OCI-M1 (cell line): ENCODE data around the gene HLA-E.
"Not testable (repeated sequence)": the region's sequence is repeated elsewhere in the genome, so short reads cannot be mapped to it uniquely, and the experiment has no call there.

Experiments used
- DNase-seq: peaks from one replicate; lab custom pipeline; 2025; lab: John Stamatoyannopoulos, UW

The HLA-E gene

DNA sequence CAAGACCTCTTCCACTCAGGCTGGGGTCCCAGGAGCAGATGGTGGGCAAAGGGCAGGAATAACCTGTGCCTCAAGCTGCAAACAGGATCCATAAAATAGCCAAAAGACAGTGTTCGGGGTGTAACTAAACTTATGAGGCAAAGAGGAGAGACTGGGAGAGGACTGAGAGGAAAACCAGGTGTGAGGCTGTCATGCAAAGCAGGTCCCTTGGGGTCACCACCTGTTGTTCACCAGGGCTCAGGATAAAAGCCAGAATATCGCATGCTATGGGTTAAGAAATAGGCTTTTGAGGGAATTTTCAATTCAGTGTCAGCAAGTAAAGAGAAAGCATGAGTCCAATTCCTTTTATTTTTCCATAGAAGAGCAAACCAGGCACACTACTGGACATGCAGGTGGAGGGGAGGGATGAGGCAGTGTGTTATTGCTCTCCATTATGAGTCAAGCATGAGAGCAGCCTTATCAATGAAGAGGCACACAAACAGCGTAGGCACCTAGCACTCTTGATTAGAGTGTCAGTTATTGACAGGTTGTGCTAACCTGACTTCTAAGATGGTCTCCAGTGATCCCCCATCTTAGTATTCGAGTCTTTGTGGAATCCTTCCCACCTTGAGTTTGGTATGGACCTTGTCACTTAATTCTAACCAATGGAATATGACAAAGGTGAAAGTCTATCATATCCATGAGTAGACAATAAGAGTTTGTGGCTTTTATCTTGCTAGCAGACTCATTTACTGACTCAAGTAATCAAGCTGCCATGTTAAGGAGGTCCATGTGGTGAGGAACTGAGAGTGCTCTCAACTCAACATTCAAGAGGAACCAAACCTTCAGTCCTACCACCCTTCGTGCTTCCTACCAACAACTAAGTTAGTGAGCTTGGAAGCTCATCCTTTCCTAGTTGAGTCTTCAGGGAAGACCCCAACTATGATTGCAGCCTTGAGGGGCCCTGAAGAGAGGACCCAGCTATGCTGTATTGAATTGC, 18.8 kb downstream of the HLA-E start:
- DNase-seq = no peak

- DNase-seq = peak; percentile 89
Measured at GRCh38 chr6:30508890-30509736, 19.8 kb downstream of the HLA-E start.

DNA sequence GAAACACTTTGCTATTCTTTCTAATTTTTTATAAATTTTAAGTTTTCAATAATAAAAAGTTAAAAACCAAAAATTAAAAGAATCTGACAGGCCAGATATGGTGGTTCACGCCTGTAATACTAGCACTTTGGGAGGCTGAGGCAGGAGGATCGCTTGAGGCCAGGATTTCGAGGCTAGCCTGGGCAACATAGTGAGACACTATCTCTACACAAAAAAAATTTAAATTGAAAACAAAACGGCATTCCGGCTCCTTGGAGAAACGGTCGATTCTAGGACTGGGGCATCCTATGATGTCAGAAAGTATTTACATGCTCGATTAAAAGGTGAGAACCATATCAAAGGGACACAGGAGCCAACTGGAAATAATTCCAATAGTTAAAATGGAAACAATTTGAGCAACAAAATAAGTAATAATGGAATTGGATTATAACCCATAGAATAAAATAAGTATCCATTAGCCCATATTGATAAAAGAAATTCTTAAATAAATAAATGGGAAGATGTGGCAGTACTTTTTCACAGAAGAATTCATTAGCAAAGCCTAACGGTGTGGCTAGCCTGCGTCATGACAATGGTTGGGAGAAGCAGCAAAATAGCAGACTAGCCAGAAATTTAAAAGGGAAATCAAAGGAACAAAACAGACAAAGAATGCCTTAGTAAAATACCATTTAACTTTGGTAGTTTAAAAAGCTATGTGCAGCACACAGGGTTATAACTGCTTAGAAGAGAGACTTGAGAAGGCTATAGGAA, 21.3 kb downstream of the HLA-E start:
- DNase-seq = no peak

DNA sequence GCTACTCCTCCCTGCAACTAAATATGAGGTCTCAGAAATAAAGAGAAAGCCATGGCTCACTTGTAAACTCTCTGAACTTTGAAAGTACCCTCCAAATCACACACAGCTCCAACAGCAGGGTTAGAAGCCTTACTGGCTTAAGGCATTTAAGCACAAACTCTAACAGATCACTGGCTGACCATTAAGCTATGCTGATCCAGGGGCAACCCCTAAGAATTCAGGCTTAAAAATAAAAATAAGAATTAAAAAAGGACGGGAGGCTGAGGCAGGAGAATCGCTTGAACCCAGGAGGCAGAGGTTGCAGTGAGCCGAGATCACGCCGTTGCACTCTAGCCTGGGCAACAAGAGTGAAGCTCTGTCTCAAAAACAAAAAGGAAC, 21.8 kb downstream of the HLA-E start:
- DNase-seq = no peak

DNA sequence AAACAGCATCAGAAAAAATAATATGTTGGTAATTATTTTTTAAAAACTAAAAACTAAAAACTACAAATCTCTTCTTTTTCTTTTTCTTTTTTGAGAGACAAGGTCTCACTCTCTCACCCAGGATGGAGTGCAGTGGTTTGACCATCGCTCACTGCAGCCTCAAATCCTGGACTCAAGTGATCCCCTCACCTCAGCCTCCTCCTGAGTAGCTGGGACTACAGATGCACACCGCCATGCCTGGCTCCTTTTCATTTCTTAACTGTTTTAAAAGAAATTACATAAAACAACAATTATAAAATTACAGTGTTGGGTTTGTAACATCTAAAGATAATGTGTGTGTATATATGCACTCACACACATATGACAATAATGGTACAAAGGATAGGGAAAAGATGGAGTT, 24.1 kb downstream of the HLA-E start:
- DNase-seq = no peak

- no peak for DNase-seq
Measured at GRCh38 chr6:30515106-30515505, 25.8 kb downstream of the HLA-E start.

DNA sequence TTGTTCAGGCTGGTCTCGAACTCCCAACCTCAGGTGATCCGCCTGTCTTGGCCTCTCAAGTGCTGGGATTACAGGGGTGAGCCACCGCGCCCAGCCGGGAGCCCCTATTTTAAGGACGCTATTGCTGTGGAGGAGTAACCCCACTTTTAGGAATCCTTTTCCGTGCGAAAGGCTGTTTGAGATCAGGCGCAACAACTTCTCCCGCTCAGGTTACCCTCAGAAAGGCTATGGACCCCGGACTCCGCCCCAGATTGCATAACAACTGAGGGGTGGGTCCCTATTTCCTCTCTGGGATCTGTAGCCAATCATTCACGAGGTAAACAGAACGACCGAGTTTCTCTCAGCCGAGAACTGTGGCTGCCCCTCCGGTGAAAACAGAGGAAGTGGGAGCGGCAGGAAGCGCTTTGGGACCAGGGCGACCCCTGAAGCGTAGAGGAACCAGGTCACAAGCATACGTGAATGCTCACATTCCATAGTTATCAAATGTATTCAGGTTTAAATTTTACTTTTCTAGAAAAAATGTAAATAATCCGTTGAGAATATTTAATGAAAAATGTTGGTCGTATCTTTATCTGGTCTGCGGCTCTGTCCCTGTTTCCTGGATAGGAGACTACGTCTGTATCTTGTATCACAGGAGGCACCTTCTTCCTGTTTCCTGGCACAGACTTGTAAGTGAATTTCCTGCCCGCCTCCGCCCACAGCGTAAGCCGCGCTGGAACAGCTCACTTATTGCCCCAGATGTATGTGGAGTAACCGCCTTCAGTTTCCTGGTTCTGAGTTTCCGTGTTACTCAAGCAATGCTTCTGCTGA, 26.8 kb downstream of the HLA-E start:
- peak; percentile 99 for DNase-seq

GRCh38 chr6:30516754-30517076, 27.4 kb downstream of the HLA-E start:
- DNase-seq = not testable (repeated sequence)

- not testable (repeated sequence) for DNase-seq
Measured at GRCh38 chr6:30517767-30518504, 28.6 kb downstream of the HLA-E start.

DNA sequence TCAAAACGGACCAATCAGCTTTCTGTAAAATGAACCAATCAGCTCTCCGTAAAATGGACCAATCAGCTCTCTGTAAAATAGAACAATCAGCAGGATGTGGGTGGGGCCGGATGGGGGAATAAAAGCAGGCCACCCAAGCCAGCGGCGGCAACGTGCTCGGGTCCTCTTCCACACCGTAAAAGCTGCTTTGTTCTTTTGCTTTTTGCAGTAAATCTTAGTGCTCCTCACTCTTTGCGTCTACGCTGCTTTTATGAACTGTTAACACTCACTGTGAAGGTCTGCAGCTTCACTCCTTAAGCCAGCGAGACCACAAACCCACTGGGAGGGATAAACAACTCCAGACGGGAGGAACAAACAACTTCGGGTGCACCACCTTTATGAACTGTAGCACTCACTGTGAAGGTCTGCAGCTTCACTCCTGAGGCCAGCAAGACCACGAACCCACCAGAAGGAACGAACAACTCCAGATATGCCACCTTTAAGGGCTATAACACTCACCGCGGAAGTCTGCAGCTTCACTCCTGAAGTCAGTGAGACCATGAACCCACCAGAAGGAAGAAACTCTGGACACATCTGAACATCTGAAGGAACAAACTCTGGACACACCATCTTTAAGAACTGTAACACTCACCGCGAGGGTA, 29.3 kb downstream of the HLA-E start:
- not testable (repeated sequence) for DNase-seq

DNA sequence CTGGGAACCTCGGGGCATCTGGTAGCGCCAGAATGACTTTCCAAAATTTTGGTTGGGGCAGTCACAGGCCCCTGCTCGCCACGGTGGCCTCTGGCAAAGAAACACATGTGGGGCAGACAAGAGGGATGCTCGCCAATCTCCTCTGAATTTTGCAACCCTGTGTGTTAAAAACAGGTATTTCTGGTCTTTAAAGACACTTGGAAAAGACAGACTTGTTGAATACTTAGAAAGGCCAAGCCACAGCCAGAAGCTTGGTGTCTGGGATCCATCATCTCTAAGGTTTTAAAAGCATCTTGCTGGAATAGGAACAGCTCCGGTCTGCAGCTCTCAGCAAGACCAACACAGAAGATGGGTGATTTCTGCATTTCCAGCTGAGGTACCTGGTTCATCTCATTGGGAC, 31.2 kb downstream of the HLA-E start:
- DNase-seq = no peak

DNA sequence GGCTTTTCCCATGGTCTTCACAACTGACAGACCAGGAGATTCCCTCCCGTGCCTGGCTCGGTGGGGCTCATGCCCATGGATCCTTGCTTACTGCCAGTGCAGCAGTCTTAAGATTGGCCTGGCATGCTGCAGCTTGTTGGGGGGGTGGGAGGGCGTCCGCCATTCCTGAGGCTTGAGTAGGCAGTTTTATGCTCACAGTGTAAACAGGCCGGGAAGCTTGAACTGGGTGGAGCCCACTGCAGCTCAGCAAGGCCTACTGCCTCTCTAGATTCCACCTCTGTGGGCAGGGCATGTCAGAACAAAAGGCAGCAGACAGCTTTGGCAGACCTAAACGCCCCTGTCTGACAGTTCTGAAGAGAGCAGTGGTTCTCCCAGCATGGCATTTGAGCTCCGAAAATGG, 31.8 kb downstream of the HLA-E start:
- not testable (repeated sequence) for DNase-seq

GRCh38 chr6:30521952-30522351, 32.6 kb downstream of the HLA-E start:
- not testable (repeated sequence) for DNase-seq

DNA sequence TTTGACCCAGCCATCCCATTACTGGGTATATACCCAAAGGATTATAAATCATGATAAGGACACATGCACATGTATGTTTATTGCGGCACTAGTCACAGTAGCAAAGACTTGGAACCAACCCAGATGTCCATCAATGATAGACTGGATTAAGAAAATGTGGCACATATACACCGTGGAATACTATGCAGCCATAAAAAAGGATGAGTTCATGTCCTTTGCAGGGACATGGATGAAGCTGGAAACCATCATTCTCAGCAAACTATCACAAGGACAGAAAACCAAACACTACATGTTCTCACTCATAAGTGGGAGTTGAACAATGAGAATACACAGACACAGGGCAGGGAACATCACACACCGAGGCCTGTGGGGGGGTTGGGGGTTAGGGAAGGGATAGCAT, 37.1 kb downstream of the HLA-E start:
- not testable (repeated sequence) for DNase-seq

DNA sequence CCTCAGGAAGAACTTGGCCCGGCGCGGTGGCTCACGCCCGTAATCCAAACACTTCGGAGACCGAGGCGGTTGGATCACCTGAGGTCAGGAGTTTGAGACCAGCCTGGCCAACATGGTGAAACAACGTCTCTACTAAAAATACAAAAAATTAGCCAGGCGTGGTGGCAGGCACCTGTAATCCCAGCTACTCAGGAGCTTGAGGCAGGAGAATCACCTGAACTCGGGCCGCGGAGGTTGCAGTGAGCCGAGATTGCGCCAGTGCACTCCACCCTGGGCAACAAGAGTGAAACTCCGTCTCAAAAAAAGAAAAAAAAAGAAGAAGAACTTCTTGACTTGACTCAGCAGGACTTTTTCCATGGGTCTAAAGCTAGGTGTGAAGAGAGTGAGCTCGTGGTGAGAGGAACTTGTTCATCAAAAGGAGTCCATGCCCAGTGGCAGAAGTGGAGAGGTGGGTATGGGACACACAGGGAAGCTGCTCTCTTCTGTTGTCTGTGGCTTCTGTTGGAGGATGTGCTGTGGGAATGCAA, 40.1 kb downstream of the HLA-E start:
- not testable (repeated sequence) for DNase-seq

DNA sequence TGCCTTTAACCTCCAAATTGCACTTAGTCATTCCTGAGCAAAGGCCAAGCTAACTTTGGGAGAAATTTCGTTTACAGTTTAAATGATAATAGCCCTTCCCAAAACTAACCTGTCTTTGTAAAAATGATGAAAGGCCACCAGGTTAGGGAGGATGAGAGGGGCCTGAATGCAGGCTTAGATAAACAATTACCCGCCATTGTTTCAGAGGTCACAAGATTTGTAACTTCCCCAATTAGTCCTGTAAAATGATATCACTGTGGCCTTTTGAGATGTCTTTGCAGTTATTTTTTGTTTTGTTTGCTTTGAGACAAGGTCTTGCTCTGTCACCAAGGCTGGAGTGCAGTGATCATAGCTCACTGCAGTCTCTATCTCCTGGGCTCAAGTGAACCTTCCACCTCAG, 40.7 kb downstream of the HLA-E start:
- peak; percentile 88 for DNase-seq

GRCh38 chr6:30533460-30534294, 44.4 kb downstream of the HLA-E start:
- peak; percentile 47 for DNase-seq

GRCh38 chr6:30537931-30538330, 48.6 kb downstream of the HLA-E start:
- no peak for DNase-seq
